Left kidney (tissue), 2 donors: ENCODE data around the gene ADGB. TPM values are rescaled to one million over a fixed set of nuclear protein-coding genes. Genes with fewer than 3 reads are reported as not detected.
"Not testable (repeated sequence)": the region's sequence is repeated elsewhere in the genome, so short reads cannot be mapped to it uniquely, and the experiment has no call there.

Experiments
- DNase-seq: peaks from one replicate; pipeline ENCODE4 v3.0.0-alpha.2; 2013
- polyA plus RNA-seq: library from polyadenylated mRNA; unstranded; fragments of 120-200 nt; gene quantifications from one replicate; pipeline ENCODE4 v1.2.1, GENCODE V29; 2013; ENCODE audit not compliant: insufficient read length

ADGB gene
- polyA plus RNA-seq, 1 donor = 0.62 TPM

DNA sequence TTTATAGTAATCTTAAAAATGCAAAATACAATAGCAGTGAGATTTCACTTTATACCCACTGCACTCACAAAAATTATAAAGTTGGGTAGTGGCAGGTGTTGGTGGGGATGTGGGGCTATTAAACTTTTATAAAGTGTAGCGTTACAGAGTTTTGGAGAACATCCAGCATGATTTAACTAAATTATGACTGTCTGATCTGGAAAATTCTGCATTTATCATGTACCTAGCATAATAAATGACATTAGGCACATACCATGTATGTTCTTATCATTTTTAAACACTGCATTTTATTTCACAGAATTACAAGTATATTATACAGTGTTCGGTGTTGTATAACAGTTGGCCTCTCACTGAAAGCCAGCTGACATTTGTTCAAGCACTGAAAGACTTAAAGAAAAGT lies 169.9 kb downstream of the ADGB start:
- DNase-seq = no peak

DNA sequence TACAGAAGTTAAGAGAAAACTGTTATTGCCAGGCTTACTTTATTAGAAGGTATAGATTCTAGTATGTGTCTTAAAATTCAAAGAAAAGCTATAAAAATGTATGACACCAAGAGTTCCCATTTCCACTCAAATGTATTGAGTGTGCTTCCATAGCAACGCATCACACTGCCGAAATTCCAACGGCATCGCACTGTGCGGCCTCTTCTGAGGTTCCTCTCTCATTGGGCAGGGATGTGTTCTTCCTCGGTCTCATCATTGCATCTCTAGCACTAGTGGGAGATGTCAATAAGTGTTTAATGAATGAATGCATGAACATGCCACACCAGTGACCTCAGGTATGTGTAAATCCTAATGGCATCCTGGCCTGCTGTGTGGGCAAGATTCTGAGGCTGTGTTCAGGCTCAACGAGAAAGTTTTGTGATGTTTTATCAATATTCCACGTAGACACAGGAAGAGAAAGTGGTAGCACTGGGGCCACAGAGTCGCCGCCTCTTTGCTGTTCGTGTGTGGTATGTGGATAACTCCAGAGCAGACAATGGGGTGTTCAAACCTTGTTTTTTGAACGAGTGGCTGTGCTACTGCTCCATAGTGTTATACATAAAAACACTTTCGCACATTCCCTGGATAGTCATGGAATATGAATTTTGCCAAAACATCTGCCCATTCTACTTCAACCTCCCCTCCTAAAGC lies 171.6 kb downstream of the ADGB start:
- no peak for DNase-seq

DNA sequence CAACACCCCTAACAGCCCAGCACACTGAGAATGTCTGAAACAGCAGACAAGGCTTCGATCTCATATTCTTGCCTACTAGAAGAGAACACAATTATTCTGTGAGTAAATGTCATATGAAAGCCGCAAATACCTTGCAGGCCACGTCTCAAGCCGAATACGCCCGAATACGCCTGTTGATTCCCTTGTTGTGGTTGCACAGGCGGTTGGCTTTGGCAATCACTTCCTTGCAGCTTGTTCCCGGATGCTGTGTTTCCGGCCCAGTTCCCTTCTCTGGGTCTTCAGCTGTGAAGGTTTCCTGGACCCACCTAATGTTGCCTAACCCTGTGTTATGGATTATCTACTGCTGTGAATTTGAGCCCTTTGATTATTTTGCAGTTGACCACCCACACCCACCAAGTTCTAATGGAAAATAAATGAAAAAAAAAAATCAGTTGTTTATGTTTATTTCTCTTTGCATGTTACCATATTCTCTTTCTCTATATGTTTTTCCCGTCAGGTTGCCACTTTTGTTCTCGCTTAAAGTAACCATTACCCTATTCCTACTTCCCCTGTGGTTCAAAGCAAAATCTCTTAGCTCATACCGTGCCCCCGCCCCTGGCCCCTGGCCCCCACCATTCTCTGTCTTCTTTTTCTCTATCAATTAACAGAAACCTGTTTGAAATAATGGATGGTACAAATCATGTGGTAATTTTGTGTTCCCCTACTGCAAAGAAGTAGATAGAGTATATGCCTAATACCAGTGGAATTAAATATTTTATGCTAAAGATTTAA lies 172.4 kb downstream of the ADGB start:
- no peak for DNase-seq

DNA sequence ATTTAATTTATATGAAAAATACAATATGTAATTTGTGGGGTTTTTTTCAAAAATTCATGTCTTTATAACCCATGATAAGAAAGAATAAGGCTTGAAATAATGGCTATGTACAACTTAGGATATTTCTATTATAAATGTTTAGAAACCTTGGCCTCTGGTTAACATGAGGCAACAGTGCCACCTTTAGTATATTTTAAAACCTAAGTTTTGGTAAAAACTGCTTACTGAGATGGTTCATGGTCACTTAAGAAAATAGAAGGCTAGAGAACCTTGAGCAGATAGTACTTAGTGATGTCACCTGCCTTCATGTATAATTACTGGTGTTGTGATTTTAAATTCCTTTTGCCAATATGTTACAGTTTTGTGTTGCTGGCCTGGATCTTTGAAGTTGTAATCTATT lies 176.4 kb downstream of the ADGB start:
- DNase-seq = no peak

DNA sequence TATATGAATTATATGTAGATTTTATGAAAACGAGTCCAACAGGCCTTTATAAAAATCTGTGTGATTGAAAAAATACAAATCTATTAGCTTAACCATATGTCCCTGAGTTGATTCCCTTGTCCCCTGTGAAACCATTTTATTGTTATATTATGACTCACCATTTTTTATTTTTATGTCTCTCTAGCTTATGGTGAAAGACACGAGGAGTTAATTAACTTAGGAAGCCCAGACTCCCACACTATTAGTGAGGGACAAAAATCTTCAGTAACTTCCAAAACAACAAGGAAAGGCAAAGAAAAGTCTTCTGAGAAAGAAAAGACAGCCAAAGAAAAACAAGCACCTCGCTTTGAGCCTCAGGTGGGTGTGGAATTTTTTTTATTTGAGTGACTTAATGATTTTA lies 183.1 kb downstream of the ADGB start:
- DNase-seq = no peak

DNA sequence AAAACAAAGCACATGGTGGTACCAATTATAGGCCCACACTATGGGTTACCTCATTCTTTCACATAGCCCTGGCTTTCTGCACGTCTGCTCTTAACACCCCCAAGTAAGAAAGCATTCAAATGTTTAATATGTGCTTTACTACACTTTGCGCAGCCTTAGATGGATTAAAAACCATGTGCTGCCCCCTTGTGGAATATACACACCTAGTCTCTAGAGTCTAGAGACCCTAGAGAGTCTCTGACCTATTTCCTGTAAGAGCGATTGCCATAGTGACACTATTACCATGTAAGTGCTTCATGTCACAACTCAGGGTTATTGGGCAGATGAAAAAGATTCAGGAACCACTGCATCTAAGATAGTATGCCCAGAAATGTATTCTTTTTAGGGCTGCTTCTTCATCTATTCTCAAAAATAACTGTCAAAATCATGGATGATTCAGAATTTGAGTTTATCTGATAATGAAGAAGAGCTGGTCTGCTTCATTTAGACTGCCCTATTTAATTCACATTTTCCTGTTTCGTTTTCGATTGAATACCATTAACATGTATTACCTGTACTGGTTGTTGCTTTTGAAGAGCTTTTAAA lies 186.3 kb downstream of the ADGB start:
- DNase-seq = peak; percentile 18

DNA sequence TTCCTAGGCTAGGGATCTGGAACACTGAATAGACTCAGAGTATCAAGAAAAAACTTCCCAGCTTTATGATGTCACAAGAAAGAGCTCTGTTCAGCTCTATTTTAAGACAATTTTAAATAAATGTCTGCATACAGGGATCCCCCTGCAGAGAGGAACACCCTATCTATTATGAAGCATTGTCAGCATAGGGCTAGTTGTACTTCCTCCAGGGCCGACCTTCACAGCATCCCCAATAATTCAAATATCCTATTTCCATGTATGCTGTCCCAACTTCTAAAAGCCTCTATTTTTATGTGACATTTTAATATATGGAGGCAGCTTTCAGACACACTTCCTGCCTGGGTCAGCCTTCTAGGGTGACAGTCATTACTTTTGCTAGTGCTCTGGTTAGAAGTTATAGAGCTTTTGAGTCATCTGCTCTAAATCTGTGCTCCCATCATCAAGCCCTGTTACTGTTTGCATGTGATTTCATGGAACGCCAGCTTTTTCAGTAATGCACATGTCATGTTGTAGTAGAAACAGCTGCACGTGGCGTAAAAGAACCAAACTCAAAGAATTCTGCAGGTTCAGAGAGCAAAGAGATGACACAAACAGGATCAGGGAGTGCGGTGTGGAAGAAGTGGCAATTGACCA lies 189.2 kb downstream of the ADGB start:
- DNase-seq = peak; percentile 32

DNA sequence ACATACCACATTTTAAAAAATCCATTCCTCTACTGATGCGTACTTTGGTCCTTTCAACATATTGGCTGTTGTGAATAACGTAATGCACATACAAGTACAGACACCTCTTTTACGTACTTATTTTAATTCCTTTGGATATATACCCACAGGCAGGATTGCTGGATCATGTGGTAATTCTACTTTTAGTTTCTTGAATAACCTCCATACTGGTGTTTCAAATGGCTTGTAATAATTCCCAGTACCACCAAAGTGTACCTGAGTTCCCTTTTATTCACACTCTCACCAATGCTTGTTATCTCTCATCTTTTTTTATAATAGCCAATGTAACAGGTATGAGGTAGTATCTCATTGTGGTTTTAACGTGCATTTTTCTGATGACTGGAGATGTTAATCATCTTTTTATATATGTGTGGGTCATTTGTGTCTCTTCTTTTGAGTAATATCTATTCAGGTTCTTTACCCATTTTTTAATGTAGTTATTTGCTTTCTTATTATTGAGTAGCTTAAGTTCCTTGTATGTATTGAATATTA lies 191.9 kb downstream of the ADGB start:
- DNase-seq = no peak

DNA sequence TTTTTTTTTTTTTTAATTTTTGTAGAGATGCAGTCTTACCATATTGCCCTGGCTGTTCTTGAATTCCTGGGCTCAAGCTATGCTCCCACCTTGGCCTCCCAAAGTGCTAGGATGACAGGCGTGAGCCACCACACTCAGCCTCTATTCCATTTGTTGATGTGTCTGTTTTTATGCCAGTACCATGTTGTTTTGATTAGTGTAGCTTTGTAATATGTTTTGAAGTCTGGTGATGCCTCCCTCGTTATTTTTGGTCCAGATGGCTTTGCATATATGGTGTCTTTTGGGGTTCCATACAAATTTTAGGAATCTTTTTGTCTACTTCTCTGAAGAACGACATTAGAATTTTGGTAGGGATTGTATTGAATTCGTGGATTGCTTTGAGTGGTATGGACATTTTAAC lies 193.2 kb downstream of the ADGB start:
- DNase-seq = no peak

DNA sequence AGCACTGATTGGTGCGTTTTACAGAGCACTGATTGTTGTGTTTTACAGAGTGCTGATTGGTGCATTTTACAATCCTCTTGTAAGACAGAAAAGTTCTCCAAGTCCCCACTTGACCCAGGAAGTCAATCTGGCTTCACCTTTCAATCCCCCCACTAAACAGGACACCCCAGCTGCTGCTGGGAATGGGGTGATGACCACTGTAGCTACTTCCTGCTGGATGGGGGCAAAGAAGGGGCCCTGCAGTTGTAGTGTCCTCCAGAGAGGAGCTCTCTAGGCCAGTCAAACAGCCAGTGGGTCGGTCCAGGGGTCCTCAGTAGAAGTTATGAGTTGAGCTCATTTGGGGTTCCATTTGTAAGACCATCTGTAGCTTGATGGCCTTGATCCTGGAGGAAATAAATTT lies 194.4 kb downstream of the ADGB start:
- not testable (repeated sequence) for DNase-seq

DNA sequence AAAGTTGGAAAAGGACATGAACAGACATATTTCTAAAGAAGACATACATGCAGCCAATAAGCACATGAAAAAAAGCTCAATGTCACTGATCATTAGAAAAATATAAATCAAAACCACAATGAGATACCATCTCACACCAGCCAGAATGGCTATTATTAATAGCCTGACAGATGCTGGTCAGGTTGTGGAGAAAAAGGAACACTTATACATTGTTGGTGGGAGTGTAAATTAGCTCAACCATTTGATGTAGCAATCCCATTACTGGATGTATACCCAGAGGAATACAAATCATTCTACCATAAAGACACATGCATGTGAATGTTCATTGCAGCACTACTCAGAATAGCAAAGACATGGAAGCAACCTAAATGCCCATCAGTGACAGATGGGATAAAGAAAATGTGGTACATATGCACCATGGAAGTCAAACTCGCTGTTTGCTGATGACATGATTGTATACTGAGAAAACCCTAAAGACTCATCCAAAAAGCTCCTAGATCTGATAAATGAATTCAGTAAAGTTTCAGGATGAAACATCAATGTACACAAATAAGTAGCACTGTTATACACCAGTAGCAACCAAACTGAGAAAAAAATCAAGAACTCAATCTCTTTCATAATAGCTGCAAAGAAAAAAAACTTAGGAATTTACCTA lies 196.8 kb downstream of the ADGB start:
- DNase-seq = no peak

DNA sequence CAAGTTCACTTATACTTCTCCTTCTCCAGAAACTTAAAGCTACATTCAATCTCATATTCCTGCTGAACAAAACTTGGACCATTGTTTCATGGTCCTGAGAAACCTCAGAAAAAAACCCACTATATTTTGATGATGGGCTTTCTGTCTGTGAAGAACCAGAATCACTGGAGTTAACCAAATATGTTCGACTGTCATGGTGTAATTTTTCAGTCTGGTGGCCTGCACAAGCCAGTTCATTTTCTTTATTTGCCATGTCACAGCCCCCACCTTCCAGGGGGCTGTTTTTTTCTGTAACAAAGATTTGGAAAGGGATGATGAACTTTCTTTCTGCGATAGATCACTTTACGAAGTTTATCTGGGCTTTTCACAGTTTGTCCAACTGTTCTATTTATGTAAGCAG lies 204.4 kb downstream of the ADGB start:
- DNase-seq = not testable (repeated sequence)

DNA sequence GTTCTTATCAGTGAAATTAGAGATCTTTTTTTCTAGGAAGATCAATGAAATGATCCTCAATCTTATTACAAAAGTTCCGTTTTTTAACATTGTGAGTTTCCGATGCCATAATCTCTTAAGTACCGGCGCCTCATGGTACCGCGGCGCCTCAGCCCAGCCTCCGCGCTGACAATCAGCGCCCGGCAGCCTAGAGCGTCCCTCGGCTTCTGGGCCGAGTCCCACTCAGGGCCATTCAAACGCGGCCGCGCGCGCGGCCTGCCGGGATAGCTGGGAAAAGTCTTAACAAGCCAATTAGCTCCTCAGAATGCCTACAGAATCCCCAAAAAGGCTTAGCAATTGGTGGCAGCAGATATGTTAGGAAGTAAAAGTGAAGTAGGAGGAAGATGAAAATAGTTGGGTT lies 204.8 kb downstream of the ADGB start:
- no peak for DNase-seq

DNA sequence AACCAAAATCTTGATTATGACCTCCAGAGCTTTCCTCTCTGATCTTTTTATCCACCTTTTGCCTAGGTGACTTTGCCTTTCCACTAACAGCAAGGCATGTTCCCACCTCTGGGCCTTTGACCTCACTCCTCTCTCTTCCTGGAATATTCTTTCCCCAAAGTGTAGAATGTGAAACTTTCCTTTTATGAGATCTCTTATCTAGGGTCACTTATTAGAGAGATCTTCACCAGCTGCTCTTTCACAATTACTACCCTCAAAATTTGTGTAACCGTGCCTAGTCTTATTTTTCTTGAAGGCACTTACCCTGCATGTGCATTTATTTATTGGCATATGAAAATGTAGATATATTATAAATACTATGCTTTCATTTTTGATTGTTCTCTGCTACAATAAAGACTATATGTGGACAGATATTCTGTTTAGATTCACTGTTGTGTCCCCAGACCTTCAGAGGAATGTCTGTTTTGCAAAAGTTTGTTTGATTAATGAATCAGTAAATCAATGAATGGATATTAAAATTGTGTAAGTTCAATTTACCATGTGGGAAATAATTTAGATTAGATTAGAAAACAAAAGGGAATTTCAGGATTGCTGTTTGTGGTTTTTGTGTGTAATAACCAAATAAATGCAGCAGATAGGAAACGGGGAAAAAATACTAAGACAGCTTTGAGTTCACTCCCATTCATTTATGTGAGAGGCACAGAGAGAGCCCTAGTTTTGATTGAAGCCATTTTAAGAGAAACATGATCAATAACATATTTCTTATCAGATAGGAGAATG lies 207.0 kb downstream of the ADGB start:
- DNase-seq = no peak

DNA sequence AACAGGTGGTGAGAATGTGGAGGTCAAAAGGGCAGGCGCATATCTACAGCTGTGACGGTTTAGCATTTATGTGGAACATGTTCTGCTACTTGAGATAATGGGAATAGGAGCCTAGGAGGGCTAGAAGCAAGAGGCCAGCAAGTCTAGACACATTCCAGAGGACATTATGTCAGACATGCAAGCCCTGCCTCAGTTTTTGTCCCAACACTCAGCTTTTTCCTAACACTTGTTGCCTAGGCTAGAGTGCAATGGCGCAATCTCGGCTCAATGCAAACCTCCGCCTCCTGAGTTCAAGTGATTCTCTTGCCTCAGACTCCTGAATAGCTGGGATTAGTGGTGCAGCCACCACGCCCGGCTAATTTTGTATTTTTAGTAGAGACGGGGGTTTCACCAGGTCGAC lies 210.2 kb downstream of the ADGB start:
- not testable (repeated sequence) for DNase-seq

DNA sequence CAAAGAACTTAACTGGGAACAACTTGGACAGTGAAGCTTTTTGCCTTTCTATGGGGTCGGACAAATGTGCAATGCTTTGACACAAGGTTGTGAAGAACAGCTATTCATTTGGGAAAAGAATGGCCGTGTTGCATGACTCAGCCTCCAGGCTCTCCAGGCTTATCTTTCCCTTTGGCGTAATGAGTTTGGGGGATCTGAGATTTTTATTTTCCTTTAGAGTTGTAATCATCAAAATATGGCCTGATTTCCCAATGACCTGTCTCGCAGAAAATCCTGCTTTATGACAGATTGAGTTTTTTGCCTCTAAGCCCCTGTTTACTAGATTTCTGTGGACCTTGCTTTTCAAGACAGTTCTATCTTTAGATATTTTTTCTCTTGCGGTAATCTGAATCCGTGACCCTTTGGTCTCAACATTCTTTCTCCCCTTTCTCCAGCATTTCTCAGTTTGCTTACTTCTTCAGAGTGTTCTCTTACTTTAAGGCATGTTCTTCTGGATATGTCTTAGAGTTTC lies 214.1 kb downstream of the ADGB start:
- DNase-seq = not testable (repeated sequence)

DNA sequence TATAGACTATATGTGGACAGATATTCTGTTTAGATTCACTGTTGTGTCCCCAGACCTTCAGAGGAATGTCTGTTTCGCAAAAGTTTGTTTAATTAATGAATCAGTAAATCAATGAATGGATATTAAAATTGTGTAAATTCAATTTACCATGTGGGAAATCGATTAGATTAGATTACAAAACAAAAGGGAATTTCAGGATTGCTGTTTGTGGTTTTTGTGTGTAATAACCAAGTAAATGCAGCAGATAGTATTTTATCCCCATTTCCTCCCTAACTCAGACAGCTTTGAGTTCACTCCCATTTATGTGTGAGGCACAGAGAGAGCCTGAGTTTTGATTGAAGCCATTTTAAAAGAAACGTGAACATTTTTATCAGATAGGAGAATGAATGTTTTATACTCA lies 214.8 kb downstream of the ADGB start:
- DNase-seq = no peak

DNA sequence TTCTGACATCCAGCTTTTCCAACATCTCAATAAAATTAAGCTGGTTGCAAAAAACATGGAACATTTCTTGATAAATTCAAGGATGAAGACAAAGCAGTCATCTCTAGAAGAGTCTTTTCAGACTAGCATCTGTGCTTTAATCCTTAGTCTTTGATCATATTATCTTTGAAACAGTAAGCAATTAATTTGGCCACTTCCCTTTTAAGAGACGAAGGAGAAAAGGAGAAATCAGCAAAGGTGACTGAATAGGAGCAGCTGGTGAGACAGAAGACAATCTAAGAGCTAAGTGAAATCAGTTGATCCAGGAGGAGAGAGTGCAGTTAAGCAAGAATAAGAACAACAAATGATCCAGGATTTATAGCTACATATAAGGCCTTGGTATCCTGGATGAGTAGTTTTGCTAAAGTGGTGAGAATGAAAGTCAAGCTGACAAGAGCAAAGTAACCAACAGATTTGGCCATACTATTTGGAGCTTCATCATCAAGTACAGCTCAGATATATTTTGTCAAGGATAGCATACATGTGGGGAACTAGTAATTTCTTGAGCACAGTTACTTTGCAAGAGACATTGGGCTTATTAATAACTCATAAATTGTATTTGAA lies 215.5 kb downstream of the ADGB start:
- DNase-seq = no peak

DNA sequence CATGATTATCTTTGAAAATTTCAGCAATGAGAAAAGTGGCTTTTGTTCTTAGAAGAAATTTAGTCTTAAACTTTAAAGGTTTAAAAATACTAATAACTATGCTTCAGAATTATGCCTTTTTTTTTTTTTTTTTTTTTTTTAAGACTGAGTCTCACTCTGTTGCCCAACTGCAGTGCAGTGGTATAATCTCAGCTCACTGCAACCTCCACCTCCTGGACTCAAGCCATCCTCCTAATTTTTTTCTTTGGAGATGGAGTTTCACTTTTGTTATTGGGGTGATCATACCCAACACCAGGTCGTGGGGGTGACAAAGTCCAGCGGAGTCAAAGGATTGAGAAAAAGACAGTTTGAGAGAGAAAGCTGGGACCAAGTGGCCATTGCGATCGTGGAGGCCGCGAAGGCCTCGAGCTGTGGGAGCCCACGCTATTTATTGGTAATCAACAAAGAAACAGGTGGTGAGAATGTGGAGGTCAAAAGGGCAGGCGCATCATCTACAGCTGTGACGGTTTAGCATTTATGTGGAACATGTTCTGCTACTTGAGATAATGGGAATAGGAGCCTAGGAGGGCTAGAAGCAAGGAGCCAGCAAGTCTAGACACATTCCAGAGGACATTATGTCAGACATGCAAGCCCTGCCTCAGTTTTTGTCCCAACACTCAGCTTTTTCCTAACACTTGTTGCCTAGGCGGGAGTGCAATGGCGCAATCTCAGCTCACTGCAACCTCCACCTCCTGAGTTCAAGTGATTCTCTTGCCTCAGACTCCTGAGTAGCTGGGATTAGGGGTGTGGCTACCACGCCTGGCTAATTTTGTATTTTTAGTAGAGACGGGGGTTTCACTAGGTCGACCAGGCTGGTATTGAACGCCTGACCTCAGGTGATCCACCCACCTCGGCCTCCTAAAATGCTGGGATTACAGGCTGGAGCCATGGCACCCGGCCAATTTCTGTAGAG lies 217.0 kb downstream of the ADGB start:
- DNase-seq = not testable (repeated sequence)
